Measurements from ENCODE around the gene CDH11. TPM values are rescaled to one million over a fixed set of nuclear protein-coding genes. Genes with fewer than 3 reads are reported as not detected.

The CDH11 gene
- total and polyA plus RNA-seq, 10 of the 15 experiments (the other 5 are each of a cell fraction or from before 2014, with no cell fraction given): 0.31 to 9.7 (median 0.87) TPM

- intact Hi-C loops (cut with micrococcal nuclease; ENCODE audit: unreplicated experiment): no loop called here
- no peak for ATAC-seq
Measured at GRCh38 chr16:65005696-65006095, 116.2 kb downstream of the CDH11 start.

More at GRCh38 chr16:65005696-65006095, 116.2 kb downstream of the CDH11 start:
- H3K4me1 ChIP-seq (ENCODE audit: control insufficient read depth, insufficient read depth, low read length): no peaks in the 10 kb centered on the region
- TF ChIP-seq PRDM15 (CRISPR knock-in tag; IDR thresholded peaks at IDR 0.05): no peak
- no peak for TF ChIP-seq YY1 (IDR thresholded peaks at IDR 0.05; ENCODE audit: low read depth, low read length)
- no peak for TF ChIP-seq RCOR1 (conservative IDR thresholded peaks at IDR 0.05; ENCODE audit: low read depth, low read length)
- TF ChIP-seq CBX5 (IDR thresholded peaks at IDR 0.05; ENCODE audit: low read depth): no peak
- TF ChIP-seq ZNF24 (IDR thresholded peaks at IDR 0.05): no peak
- TF ChIP-seq CBFB (IDR thresholded peaks at IDR 0.05; ENCODE audit: low read depth): no peak
- no peak for TF ChIP-seq RAD21 (IDR thresholded peaks at IDR 0.05; ENCODE audit: insufficient read depth, low read depth, low read length)
- TF ChIP-seq ZBED1 (IDR thresholded peaks at IDR 0.05; ENCODE audit: borderline replicate concordance): no peak
- TF ChIP-seq SIN3A (IDR thresholded peaks at IDR 0.05; ENCODE audit: low read depth, low read length): no peak
- TF ChIP-seq RAD51 (IDR thresholded peaks at IDR 0.05): no peak
- H3K27me3 ChIP-seq (replicated peaks in 1 of 2; ENCODE audit: control insufficient read depth in 2 of 2, insufficient read depth in 2 of 2, low read length in 1 of 2): no peaks in the 10 kb centered on the region
- WGBS (ENCODE audit: insufficient coverage, insufficient replicate concordance, low lambda C conversion rate, missing lambda C conversion rate): 0% methylated on average over 1 of the region's 1 CpG
- H3K4me3 ChIP-seq: no peak overlapping the region
- POLR2A ChIA-PET: no interaction called here
- H3K27ac ChIP-seq (ENCODE audit: control insufficient read depth, insufficient read depth): no peak overlapping the region
- SMC1A ChIA-PET (ENCODE audit: uncharacterized antibody, unreplicated experiment): no interaction called here
- no peak overlapping the region for H2AFZ ChIP-seq (ENCODE audit: control insufficient read depth, low read depth, low read length)
- no peak overlapping the region for H3K4me2 ChIP-seq (ENCODE audit: control insufficient read depth, insufficient read depth)
- no peaks in the 10 kb centered on the region for H3K9me3 ChIP-seq (replicated peaks; ENCODE audit: control insufficient read depth, insufficient read depth, low read length)
- H3K79me2 ChIP-seq (ENCODE audit: control insufficient read depth, insufficient read depth, low read length): no peaks in the 10 kb centered on the region
- no peaks in the 10 kb centered on the region for H4K20me1 ChIP-seq (ENCODE audit: control insufficient read depth, insufficient read depth)
- CTCF ChIA-PET: no interaction called here
- no TSS peak for BruUV-seq (replicated peaks)
- FAIRE-seq (no peak), DNase-seq (ENCODE audit: low read depth, low spot score) (no peak)
- RAD21 ChIA-PET (ENCODE audit: unreplicated experiment): no interaction called here
- in situ Hi-C loops (cut with MboI): no loop called here
- H3K9ac ChIP-seq (ENCODE audit: control insufficient read depth, insufficient read depth, low read length): no peak overlapping the region
- no peaks in the 10 kb centered on the region for H3K36me3 ChIP-seq (ENCODE audit: control insufficient read depth in 2 of 2, insufficient read depth in 2 of 2, low read length in 1 of 2)

Measured in GM12878 (cell line).